Esophagus muscularis mucosa (tissue), 4 donors: ENCODE measurements around the gene OGDH. TPM values are rescaled to one million over a fixed set of nuclear protein-coding genes. Genes with fewer than 3 reads are reported as not detected.

Experiments
- DNase-seq: peaks from one replicate; pipeline ENCODE4 v3.0.0-alpha.2; 2017; ENCODE audit errors: extremely low spot score
- H3K27ac ChIP-seq, 4 donors: fragments of 200-600 bp; sonication (generic); replicated peaks in 1 of 4; 1 replicate in 3 of 4; 2 replicates in 1 of 4; pipeline ENCODE4 v1.5.1; 2016 to 2019; ENCODE audit warnings: mild to moderate bottlenecking in 1 of 4
- H3K27me3 ChIP-seq, 4 donors: fragments of 200-600 bp; sonication (generic); one replicate each; pipeline versions ENCODE4 v1.5.1 to v1.6.0; 2016 to 2019
- H3K36me3 ChIP-seq, 4 donors: fragments of 200-600 bp; sonication (generic); one replicate each; pipeline ENCODE4 v1.5.1; 2016 to 2019
- H3K4me1 ChIP-seq, 4 donors: fragments of 200-600 bp; sonication (generic); one replicate each; pipeline ENCODE4 v1.5.1; 2016 to 2019
- H3K4me3 ChIP-seq, 4 donors: fragments of 200-600 bp; sonication (generic); 1 replicate in 2 of 4; 2 replicates in 2 of 4; pipeline ENCODE4 v1.5.1; 2016 to 2019; ENCODE audit warnings: mild to moderate bottlenecking in 4 of 4, moderate library complexity in 1 of 4
- H3K9me3 ChIP-seq, 4 donors: fragments of 200-600 bp; sonication (generic); 1 replicate in 3 of 4; 2 replicates in 1 of 4; pipeline ENCODE4 v1.5.1; 2016 to 2019
- EP300 ChIP-seq: sonication (generic); formaldehyde crosslinking; IDR thresholded peaks from one replicate; pipeline ENCODE4 v1.6.1; 2017; ENCODE audit warnings: antibody characterized with exemption
- POLR2A ChIP-seq: fragments of 450-650 bp; IDR thresholded peaks from one replicate; pipeline ENCODE4 v1.6.1; 2017; ENCODE audit warnings: antibody characterized with exemption, moderate library complexity, mild to moderate bottlenecking, low read depth
- POLR2AphosphoS5 ChIP-seq, 2 donors: sonication (generic); formaldehyde crosslinking; IDR thresholded peaks; one replicate each; pipeline ENCODE4 v1.6.1; 2017; ENCODE audit warnings: antibody characterized with exemption in 2 of 2
- WGBS: methylation state at CpG from one replicate; pipeline ENCODE4 v1.1.5; 2018; 5-methylcytosine and 5-hydroxymethylcytosine counted together
- intact Hi-C: fragments of 100-400 bp; cut with DNase I; formaldehyde crosslinking; loops from one replicate; pipeline ENCODE4 v1.15.1; 2023
- total RNA-seq, 4 donors: library from RNA; depleted of rRNA; stranded (reverse); fragments of >200 nt; gene quantifications; one replicate each; pipeline versions ENCODE4 v1.1.0 to v1.2.1, GENCODE V29; 2016
- TF ChIP-seq, protein P1 (sequence below), 3 experiments: fragments of 200-600 bp in 2 of 3; fragments of 450-650 bp in 1 of 3; sonication (generic) in 2 of 3; IDR thresholded peaks; one replicate each; pipeline ENCODE4 v1.5.1; 2017 to 2019; ENCODE audit warnings: antibody characterized with exemption in 3 of 3, mild to moderate bottlenecking in 2 of 3, moderate library complexity in 1 of 3

OGDH gene
- total RNA-seq, 4 donors from 2014 or later, result 135 to 184 (median 145) TPM

DNA sequence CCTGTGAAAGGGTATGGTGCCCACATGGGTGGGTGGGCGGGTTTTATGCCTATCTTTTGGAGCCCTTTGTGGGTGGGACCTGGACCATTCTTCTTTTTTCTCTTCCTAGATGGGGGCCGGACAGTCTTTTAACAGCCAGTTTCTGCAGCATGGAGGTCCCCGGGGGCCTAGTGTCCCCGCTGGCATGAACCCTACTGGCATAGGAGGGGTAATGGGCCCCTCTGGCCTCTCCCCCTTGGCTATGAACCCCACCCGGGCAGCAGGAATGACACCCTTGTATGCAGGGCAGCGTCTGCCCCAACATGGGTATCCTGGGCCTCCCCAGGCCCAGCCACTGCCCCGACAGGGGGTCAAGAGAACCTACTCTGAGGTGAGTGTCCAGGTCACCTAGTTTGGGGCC lies 151.3 kb downstream of the OGDH start:
- H3K27me3 ChIP-seq, result no peaks in the 10 kb centered on the region
- intact Hi-C loops, result no loop called here
- TF ChIP-seq POLR2AphosphoS5 (IDR thresholded peaks at IDR 0.05), result no peak
- no peak for TF ChIP-seq POLR2A
- no peak for TF ChIP-seq EP300
- TF ChIP-seq, protein P1, sequence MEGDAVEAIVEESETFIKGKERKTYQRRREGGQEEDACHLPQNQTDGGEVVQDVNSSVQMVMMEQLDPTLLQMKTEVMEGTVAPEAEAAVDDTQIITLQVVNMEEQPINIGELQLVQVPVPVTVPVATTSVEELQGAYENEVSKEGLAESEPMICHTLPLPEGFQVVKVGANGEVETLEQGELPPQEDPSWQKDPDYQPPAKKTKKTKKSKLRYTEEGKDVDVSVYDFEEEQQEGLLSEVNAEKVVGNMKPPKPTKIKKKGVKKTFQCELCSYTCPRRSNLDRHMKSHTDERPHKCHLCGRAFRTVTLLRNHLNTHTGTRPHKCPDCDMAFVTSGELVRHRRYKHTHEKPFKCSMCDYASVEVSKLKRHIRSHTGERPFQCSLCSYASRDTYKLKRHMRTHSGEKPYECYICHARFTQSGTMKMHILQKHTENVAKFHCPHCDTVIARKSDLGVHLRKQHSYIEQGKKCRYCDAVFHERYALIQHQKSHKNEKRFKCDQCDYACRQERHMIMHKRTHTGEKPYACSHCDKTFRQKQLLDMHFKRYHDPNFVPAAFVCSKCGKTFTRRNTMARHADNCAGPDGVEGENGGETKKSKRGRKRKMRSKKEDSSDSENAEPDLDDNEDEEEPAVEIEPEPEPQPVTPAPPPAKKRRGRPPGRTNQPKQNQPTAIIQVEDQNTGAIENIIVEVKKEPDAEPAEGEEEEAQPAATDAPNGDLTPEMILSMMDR (IDR thresholded peaks at IDR 0.05), result no peak
- peaks cover 40 to 56% (median 49%) of the 10 kb centered on the region in 4 donors for H3K4me1 ChIP-seq
- H3K9me3 ChIP-seq, result no peaks in the 10 kb centered on the region
- no peak overlapping the region for H3K27ac ChIP-seq
- WGBS, result 82% methylated on average over 4 of the region's 7 CpGs
- H3K36me3 ChIP-seq, result peaks cover 21 to 66% (median 60%) of the 10 kb centered on the region in 4 donors
- DNase-seq, result no peak
- H3K4me3 ChIP-seq, result no peak overlapping the region

Other genes with a start within 250 kb of the OGDH start
- 10 to 100 TPM; 44.9 to 92.4 (median 73.0) TPM for gene NUDCD3, start 116.0 kb upstream of the OGDH start, total RNA-seq
- under 1 TPM in 2 of 4 donors, not detected in 2; 0.17 to 0.57 TPM for gene NPC1L1, start 65.3 kb upstream of the OGDH start, total RNA-seq
- 10 to 100 TPM; 35.3 to 54.2 (median 49.4) TPM for gene DDX56, start 32.7 kb upstream of the OGDH start, total RNA-seq
- 100 to 1,000 TPM in 2 of 4 donors, 10 to 100 TPM in 2; 82.3 to 154 (median 116) TPM for gene TMED4, start 24.4 kb upstream of the OGDH start, total RNA-seq
- 10 to 100 TPM; 12.4 to 36.0 (median 28.4) TPM for gene ZMIZ2, start 142.2 kb downstream of the OGDH start, total RNA-seq
- 1,000 to 10,000 TPM; 1,223 to 1,666 (median 1,462) TPM for gene PPIA, start 190.1 kb downstream of the OGDH start, total RNA-seq
- gene H2AZ2, start 241.5 kb downstream of the OGDH start, total RNA-seq, result 100 to 1,000 TPM; 175 to 227 (median 203) TPM